PC-9 (cell line): ENCODE data around the gene CXorf65. TPM values are rescaled to one million over a fixed set of nuclear protein-coding genes. Genes with fewer than 3 reads are reported as not detected.

Source experiments
- BruUV-seq: library from RNA; stranded (reverse); fragments of 400-500 nt; replicated peaks from 2 replicates; lab custom pipeline; 2021; lab: Mats Ljungman, UMichigan
- CTCF ChIA-PET: fragments of 300-600 bp; sonication (Branson Sonifier 250); formaldehyde crosslinking; loops from one replicate; lab custom pipeline; 2022; ENCODE audit warnings: antibody characterized with exemption; lab: Charles Lee
- POLR2A ChIA-PET: fragments of 300-600 bp; sonication (Branson Sonifier 250); formaldehyde crosslinking; loops from one replicate; lab custom pipeline; 2022; ENCODE audit warnings: antibody characterized with exemption; ENCODE audit not compliant: unreplicated experiment; lab: Charles Lee
- DNase-seq, 2 experiments: peaks; one replicate each; pipeline versions ENCODE4 v3.0.0 to v3.0.0-alpha.2; 2015 to 2022; ENCODE audit warnings: mixed read lengths in 1 of 2
- H2AFZ ChIP-seq: fragments of 200-600 bp; sonication (generic); 2 replicates; pipeline ENCODE4 v1.8.1; 2017; ENCODE audit warnings: antibody characterized with exemption
- H3F3A ChIP-seq: fragments of 200-600 bp; sonication (generic); 2 replicates; pipeline ENCODE4 v1.8.1; 2017; ENCODE audit warnings: antibody characterized with exemption, mild to moderate bottlenecking, low read depth; ENCODE audit not compliant: insufficient read depth
- H3K27ac ChIP-seq: fragments of 200-600 bp; sonication (generic); 2 replicates; pipeline ENCODE4 v1.6.1; 2016; ENCODE audit warnings: mixed run types
- H3K27me3 ChIP-seq: fragments of 200-600 bp; sonication (generic); 2 replicates; pipeline ENCODE4 v1.6.1; 2016; ENCODE audit warnings: low read depth, mixed run types; ENCODE audit not compliant: insufficient read depth
- H3K36me3 ChIP-seq: fragments of 200-600 bp; sonication (generic); 2 replicates; pipeline ENCODE4 v1.6.1; 2016; ENCODE audit warnings: low read depth, mixed run types
- H3K4me1 ChIP-seq: fragments of 200-600 bp; sonication (generic); replicated peaks from 2 replicates; pipeline ENCODE4 v1.6.1; 2016; ENCODE audit warnings: mixed run types; ENCODE audit not compliant: insufficient read depth
- H3K4me2 ChIP-seq: fragments of 200-600 bp; sonication (generic); 2 replicates; pipeline ENCODE4 v1.6.1; 2017; ENCODE audit warnings: mixed run types
- H3K4me3 ChIP-seq: fragments of 200-600 bp; sonication (generic); 2 replicates; pipeline ENCODE4 v1.6.1; 2016; ENCODE audit warnings: mixed run types
- H3K79me2 ChIP-seq: fragments of 200-600 bp; sonication (generic); 2 replicates; pipeline ENCODE4 v1.6.1; 2017; ENCODE audit warnings: low read depth, mixed run types
- H3K9me2 ChIP-seq: fragments of 200-600 bp; sonication (generic); 2 replicates; pipeline ENCODE4 v1.8.1; 2017; ENCODE audit warnings: mild to moderate bottlenecking; ENCODE audit not compliant: insufficient read depth
- H3K9me3 ChIP-seq: fragments of 200-600 bp; sonication (generic); 2 replicates; pipeline ENCODE4 v1.8.1; 2016; ENCODE audit warnings: low read depth; ENCODE audit not compliant: insufficient read depth
- H4K20me1 ChIP-seq: fragments of 200-600 bp; sonication (generic); 2 replicates; pipeline ENCODE4 v1.8.1; 2017; ENCODE audit not compliant: insufficient read depth
- CTCF ChIP-seq: fragments of 200-600 bp; sonication (generic); conservative IDR thresholded peaks from 2 replicates; pipeline ENCODE4 v1.6.1; 2017; ENCODE audit warnings: mixed run types, antibody characterized with exemption, mild to moderate bottlenecking, moderate library complexity
- EZH2 ChIP-seq: fragments of 200-600 bp; sonication (generic); IDR thresholded peaks from 2 replicates; pipeline ENCODE4 v1.8.0; 2017; ENCODE audit warnings: antibody characterized with exemption, low read depth
- intact Hi-C: fragments of 100-400 bp; cut with micrococcal nuclease; formaldehyde crosslinking; loops from one replicate; pipeline ENCODE4 v1.10.0; 2022; ENCODE audit not compliant: unreplicated experiment
- total RNA-seq: library from RNA; stranded (reverse); gene quantifications from 2 replicates; pipeline ENCODE4 v1.2.3, GENCODE V29; 2021

The CXorf65 gene
- total RNA-seq, 1 experiment from 2014 or later: not detected

DNA sequence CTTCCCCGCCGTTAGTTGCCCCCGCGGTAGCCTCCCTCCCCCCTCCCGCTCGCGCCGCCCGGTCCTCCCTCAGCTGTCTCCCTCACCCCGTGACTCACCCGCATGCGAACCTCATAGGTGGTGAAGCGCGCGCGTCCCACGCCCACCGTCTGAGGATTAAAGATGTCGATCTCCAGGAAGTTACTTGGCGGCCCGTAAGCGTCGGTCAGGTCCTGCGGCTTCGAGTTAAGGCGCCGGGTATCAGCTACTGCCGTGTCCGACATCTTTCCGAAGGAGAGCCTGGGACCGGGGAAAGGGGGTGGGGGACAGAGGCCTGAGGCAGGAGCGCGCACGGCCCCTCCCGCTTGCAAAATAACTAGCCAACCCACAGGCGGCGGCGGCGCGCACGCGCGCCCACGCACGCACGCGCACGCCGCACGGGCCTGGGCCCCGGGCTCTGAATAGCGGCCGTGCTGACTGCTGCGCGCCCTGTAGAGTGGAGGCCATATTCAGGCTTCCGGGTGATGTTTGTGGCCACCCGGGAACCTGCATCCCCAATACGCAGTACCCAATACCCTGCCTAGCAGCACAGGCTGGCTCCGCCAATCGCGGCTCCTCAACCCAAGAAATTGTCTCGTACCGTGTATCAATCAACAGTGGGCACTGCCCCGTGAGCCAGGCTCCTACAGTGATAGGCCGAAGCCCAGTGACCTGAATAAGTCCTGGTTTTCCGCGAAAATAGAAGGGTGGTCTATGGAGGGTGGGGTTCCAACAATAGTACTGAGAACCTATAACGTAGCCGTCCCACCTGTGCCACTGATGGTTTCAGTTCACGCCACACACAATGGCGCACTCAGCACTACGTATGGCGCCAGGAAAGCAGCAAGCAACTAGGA lies 38.3 kb downstream of the CXorf65 start, which contains the start of gene SNX12:
Gene SNX12, minus strand, starts transcription at position 291 of the 875 bp plus-strand sequence. Its CDS starts 28 bp downstream, at position 263.
- Histone ChIP-seq H3K4me3 (peak within 1 kb of the TSS; percentile 87), H3K27me3 (no peaks in the 10 kb centered on the region), H3K79me2 (peaks cover 21% of the 10 kb centered on the region), H3K9me3 (no peaks in the 10 kb centered on the region), H3K27ac (peak within 1 kb of the TSS; percentile 49), H3F3A (peaks cover 8% of the 10 kb centered on the region; the same call in 1 of the 2 replicates), H3K4me2 (peak within 1 kb of the TSS; percentile 86), H3K36me3 (no peaks in the 10 kb centered on the region), H4K20me1 (no peaks in the 10 kb centered on the region), H3K4me1 (peaks cover 21% of the 10 kb centered on the region), H3K9me2 (no peaks in the 10 kb centered on the region), H2AFZ (peak within 1 kb of the TSS; percentile 98)
- ChIA-PET POLR2A (interaction anchor here (0.7 to 0.8 kb wide), 2 partner anchors 279 to 683 kb away, joined by 4 to 8 read pairs; no protein-coding TSS in a partner anchor), CTCF (interaction anchor here (0.6 kb wide), 1 partner anchor 584 kb away, joined by 3 read pairs; no protein-coding TSS in a partner anchor)
- intact Hi-C loops: no loop called here
- no TSS peak for BruUV-seq
- no peak for TF ChIP-seq CTCF
- no peak for TF ChIP-seq EZH2
- DNase-seq: peak; percentile 84 to 92

DNA sequence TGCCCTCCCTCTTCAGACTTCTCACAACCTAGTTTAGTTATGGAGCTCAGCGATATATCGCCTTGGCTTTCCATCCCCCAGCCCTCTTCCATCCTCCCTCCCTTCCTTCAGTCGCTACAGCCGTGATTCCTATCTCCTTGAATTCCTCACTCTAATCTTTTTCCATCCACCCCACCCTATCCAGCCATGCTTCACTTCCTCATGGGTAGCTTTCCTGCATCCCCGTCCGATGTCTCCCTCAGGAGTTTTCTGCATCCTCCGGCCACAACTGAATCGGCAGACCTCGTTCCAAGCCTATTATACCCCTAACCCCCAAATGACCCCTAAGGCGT lies 38.9 kb downstream of the CXorf65 start:
- ChIA-PET POLR2A (interaction anchor here (0.6 to 0.8 kb wide), 3 partner anchors 279 to 1653 kb away, joined by 4 to 8 read pairs (median 5); no protein-coding TSS in a partner anchor), CTCF (interaction anchor here (0.6 kb wide), 1 partner anchor 585 kb away, joined by 3 read pairs; no protein-coding TSS in a partner anchor)
- Histone ChIP-seq H3K79me2 (peaks cover 21% of the 10 kb centered on the region), H3K27ac (0 out of 2 replicates have a peak overlapping the region, but pooled peaks have one; percentile 48), H3K27me3 (no peaks in the 10 kb centered on the region), H3K4me3 (peak overlapping the region; percentile 87), H4K20me1 (no peaks in the 10 kb centered on the region), H3F3A (peaks cover 5% of the 10 kb centered on the region; the same call in 1 of the 2 replicates), H3K9me3 (no peaks in the 10 kb centered on the region), H3K36me3 (no peaks in the 10 kb centered on the region), H3K4me2 (peak overlapping the region; percentile 82), H3K9me2 (no peaks in the 10 kb centered on the region), H3K4me1 (peaks cover 17% of the 10 kb centered on the region), H2AFZ (peak overlapping the region; percentile 82)
- DNase-seq: no peak
- BruUV-seq: no TSS peak
- no peak for TF ChIP-seq CTCF
- TF ChIP-seq EZH2: no peak
- intact Hi-C loops: no loop called here

GRCh38 chrX:71067089-71067488 lies 39.5 kb downstream of the CXorf65 start:
- intact Hi-C loops: no loop called here

More at GRCh38 chrX:71067089-71067488, 39.5 kb downstream of the CXorf65 start:
- Histone ChIP-seq H3F3A (no peaks in the 10 kb centered on the region), H3K4me2 (peak overlapping the region; percentile 82), H3K4me1 (peaks cover 11% of the 10 kb centered on the region), H4K20me1 (no peaks in the 10 kb centered on the region), H3K36me3 (no peaks in the 10 kb centered on the region), H3K27me3 (no peaks in the 10 kb centered on the region), H3K9me2 (no peaks in the 10 kb centered on the region), H3K4me3 (peak overlapping the region; percentile 87), H3K27ac (no peak overlapping the region), H3K79me2 (peaks cover 21% of the 10 kb centered on the region), H3K9me3 (no peaks in the 10 kb centered on the region), H2AFZ (no peak overlapping the region)
- TF ChIP-seq EZH2 (no peak), CTCF (no peak)
- no peak for DNase-seq
- CTCF ChIA-PET: no interaction called here
- POLR2A ChIA-PET: interaction anchor here (0.6 kb wide), 1 partner anchor 1653 kb away, joined by 5 read pairs; no protein-coding TSS in a partner anchor
- no TSS peak for BruUV-seq
